SK-MEL-5 (cell line): ENCODE measurements around the gene PLEKHM3. TPM values are rescaled to one million over a fixed set of nuclear protein-coding genes. Genes with fewer than 3 reads are reported as not detected.

Experiments
- DNase-seq: peaks from one replicate; pipeline ENCODE4 v3.0.0-alpha.2; 2016; ENCODE audit warnings: low read depth, low spot score
- in situ Hi-C: cut with HindIII; loops from 2 replicates; pipeline ENCODE4 v1.10.0; 2016; ENCODE audit warnings: low sequenced_read_pairs, high pct_unique_total_duplicates, low pct_unique_long_range_greater_than_20kb
- total RNA-seq: library from RNA; depleted of rRNA; stranded (reverse); fragments of >200 nt; shearing (Covaris generic); gene quantifications from 2 replicates; pipeline ENCODE4 v1.2.3, GENCODE V29; 2014

Gene PLEKHM3
- total RNA-seq, 1 experiment from 2014 or later = 3.2 TPM

DNA sequence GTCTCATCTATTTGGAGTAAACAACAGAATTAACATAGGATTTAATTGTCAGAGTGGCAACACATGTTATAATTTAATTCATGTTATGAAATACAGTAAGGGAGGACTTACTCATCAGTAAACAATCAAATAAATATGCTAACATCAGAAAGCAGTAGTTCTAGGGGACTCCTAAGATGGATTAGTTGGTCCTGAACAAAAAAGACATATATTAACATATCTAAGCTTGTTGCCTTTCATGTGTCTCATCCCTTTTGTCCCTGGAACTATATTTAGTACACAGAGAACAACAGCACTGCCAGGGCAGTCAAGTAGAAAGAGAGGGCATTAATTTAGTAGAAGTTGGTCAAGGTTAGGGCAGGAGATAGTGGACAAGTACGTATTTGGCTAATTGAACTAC, 137.8 kb downstream of the PLEKHM3 start:
- in situ Hi-C loops = no loop called here
- DNase-seq = no peak

DNA sequence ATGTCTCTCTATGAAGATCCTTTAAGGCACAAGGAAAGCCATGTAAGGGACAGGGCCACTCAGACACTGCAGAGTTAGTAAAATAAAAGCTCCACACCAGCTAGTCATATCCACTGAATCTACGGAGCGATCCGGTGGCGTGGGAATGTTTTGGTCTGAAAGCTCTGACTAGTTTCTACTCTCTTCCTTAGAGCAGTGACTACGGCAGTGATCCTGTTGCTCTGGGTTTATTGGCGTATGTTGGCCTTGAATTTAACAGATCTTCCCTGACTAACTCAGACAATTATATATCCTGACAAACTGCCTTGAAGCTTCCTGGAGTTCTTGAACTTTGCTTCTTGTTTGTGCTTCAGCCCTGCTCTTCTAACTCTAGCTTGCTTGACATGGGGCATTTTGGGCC, 140.3 kb downstream of the PLEKHM3 start:
- no peak for DNase-seq
- in situ Hi-C loops = no loop called here

DNA sequence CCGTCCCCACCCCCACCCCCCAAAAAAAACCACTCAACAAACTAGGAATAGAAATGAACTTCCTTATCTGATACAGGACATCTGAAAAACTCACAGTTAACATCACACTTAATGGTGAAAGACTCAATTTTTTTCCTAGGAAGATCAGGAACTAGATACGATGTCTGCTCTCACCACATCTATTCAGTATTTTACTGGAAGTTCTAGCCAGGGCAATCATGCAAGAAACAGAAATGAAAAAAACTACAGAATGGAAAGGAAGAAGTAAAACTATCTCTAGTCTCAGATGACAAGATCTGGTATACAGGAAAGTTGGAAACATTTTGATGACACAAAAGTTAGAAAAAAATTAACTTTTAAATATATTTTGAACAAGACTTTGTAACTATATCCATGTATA, 141.2 kb downstream of the PLEKHM3 start:
- in situ Hi-C loops = no loop called here
- DNase-seq = no peak

DNA sequence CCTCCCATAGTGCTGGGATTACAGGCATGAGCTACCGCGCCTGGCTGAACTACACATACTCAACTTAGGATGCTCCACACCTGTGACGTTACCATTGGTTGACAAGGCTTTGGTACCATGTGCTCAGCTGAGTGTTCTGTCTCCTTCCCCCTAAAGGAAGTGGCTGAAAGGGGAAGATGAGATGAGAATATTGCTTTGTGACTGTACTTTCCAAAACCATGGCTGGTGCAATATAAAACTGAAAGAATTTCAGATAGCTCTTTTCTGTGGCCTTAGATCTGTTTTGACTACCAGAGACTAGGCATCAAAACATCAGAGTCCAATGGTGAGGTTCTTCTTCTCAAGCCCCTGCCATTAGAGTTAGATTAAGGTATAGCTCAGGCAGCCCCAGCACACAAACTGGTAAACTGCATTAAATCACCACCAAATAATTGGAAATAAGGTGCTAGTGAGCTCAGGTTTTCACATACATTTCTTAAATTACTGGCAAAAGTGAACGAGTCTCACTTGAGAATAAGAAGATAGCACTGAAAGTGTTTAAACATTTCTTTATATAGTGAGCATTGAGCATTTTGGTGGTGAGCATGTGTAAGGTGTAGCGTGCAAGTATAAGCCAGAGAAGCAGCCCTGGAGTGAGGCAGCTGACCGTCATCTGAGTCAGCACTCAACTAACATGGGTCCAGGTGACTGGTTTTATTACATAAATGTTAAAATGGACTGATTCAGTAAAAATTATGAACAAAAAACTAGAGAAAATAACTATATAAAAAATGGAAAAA, 142.1 kb downstream of the PLEKHM3 start:
- in situ Hi-C loops = no loop called here
- no peak for DNase-seq

DNA sequence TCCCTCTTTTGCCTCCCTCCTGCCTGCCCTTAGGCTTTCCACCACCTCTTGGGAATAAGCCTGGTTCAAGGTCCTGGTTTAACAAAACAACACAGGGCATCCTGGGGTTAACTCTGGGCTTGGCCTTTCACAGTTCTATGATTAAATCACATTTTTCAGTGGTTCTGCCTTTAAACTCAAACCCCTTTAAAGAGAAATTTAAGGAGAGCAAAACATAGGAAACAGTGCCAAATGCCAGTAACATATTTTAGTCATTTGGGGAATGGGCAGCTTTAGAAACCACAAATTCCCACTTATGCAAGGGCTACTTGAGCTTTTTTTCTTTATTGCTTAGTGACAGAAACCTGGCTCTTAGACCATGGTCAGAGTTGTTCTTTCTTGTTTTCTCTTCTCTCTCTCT, 143.4 kb downstream of the PLEKHM3 start:
- in situ Hi-C loops = no loop called here
- no peak for DNase-seq

DNA sequence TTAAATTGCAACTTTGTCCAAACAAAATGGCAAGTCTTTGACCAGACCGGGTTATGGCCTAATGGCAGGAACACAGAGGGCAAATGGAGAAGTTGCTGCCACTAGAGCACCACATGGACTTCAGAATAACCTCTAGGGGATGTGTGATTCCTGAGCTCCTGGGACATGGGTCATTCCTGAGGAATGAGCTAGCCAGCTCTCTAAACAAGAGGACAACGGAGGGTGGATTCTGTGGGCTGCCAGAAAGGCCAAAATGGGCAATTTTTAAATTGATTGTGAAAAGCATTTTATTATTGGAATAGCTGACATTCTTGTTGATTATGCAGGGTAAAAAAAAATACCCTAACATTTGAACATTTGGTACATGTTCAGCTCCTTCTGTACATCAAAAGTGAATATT, 145.8 kb downstream of the PLEKHM3 start:
- DNase-seq = no peak
- in situ Hi-C loops = no loop called here

DNA sequence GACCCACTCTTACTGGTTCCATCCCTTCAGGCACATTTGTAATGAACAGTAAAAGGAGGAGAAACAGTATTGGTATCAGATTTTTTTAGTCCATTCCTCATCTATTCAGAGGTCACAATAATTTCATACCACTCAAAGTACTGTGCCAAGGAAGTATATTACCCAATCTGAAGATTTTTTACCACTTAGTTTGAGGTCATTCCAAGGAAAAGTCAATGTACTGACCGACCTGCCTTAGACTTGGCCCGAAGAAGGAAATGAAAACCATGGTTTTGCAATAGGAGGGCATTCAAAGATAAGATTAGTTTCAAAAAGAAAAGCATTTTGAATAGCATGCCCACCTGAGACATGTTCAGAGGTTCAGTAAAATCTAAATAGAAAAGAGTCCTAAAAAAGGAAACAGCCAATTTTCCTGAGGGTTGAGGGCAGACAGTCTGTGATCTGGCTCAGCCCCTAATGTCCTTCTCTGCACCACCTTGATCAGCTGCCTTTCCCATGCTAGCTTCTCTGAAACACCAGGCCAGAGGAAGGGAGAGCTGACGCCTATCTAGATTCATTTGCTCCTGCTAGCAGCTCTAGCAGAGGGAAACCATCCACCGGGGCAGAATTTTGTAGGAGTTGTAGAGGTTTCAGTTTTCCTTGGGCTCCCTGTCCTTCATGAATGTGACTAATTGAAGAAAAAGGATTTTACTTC, 148.3 kb downstream of the PLEKHM3 start:
- in situ Hi-C loops = no loop called here
- DNase-seq = no peak

DNA sequence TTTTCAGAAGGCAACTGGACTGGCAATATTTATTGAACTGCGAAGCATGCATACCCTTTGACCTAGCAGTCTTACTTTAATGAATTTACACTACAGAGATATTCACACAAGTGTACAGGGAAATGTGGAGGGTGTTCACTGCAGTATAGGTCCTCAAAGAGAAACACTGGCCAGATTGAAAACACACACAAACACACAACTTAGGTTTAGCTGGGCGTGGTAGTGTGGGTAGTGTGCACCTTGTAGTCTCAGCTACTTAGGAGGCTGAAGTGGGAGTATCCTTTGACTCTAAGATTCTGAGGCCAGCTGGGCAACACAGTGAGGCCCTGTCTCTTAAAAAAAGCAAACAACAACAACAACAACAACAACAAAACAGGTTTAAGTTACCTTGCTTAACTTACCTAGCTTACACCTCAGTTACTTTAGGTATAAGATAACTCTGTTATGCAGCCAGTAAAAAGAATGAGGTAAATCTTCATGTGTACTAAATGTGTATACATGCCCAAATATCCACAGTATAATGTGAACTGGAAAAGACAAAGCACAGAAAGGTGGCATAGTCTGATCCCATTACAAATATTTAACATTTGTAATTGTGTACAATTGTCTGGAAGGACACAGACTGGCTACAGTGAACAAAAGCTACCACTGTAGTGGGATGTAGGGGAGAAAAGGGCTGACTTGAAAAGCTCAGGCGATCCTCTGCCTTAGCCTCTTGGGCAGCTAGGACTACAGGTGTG, 149.7 kb downstream of the PLEKHM3 start:
- in situ Hi-C loops = no loop called here
- DNase-seq = no peak

DNA sequence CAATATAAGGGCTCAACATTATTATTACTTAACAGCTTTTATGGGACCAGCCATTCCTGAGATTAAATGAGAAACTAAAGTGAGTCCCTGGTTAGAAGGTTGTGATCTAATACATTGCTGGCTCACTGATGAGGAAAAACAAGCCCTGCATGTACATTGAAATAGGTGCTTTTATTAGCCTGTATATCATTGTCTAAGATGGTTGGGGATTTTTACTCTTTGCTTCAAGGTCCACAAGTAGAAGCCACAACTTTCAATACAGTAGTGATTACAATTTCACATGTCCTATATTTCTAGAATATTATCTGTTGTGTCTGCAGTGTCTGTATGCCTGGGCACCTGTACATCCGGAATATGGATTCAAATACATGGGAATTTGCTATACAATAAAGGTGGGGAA, 151.5 kb downstream of the PLEKHM3 start:
- in situ Hi-C loops = no loop called here
- no peak for DNase-seq

DNA sequence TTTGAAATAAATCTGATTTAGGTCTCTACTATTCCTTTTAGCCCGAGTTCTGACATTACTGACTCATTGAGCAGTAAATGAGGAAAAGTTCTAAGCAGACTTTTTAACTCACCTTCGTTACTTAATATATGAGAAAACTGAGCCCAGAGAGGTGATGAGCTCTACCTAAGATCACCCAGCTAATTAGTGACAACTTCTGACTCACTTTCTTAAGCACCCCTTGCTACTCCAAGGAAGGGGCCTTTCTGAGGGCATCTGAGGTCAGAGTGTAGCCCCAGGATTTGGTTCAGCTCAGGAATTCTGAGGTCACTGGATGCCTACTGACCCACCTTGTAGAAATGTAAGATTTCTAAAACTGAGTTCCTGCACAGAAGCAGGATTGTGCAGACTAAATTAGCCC, 153.4 kb downstream of the PLEKHM3 start:
- in situ Hi-C loops = no loop called here
- no peak for DNase-seq

DNA sequence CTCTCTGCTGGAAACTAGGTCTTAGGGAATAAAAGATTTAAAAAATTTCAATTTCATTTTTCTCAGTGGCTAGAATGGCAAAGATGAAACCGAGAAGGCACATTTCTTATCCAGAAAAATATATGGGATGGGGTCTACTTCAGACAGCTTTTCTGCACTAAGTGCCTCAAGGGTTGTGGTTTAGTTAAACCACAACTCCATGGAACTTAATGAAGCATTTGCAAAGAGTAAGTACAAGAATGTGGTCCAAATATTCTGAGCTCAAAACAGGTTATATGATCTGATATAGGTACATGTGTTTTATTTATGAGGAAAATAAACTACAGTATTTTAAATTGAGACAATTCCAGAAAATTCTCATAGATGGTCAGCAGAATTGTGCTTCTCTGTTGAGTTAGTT, 153.8 kb downstream of the PLEKHM3 start:
- DNase-seq = no peak
- in situ Hi-C loops = no loop called here

DNA sequence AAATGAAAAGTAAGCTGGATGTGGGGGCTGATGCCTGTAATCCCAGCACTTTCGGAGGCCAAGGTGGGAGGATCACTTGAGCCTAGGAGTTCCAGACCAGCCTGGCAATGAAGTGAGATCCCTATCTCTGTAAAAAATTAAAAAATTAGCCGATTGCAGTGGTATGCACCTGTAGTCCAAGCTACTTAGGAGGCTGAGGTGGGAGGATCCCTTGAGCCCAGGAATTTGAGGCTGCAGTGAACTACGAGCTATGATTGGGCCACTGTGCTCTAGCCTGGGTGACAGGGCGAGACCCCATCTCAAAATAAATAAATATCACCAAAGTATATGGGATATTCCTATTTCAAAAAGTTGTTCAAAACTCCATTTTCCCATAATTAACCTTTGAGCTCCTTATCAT, 154.5 kb downstream of the PLEKHM3 start:
- no peak for DNase-seq
- in situ Hi-C loops = no loop called here

DNA sequence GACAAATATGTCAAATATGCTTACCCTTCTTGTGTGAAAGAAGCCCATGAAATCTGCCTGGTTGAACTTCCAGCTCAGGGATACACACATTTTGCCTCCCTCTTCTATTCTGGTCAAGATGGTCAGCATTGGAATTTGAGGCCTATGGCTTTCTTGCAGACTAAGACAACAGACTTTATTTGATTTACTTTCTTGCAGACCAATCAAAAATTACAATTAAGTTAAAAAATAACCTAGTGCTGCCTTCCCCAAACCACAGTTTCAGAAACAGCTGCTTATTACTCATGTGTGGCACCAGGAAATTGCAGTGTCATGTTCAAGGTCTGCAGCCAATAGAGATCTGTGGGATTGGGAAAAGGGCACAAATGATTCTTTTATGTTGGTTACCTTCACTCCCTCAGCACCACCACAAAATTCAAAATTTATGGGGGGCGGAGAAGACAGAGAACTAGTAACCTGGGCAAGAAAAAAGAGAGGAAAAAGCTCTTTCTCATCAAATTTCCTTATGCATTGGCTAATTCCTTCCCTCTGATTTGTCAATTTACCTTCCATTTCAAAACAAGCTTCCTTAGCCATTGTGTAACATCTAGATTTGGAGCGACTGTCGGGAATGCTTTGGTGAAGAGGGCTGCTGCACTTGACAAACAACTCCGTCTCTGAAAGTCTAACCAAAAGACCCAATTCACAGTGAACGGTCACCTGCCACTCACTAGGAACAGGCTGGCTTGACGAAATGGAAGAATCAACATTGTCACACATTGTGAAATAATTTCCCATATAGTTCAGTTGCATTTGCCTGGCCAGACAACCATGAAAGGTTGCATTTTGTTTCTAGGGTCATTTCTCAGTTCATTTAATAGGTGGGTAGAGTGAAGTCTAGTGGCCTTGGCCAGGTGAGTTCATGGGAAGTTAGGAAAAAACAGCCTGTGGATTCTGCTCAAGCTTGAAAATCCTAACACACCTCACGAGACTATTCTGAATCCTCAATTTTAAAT, 155.2 kb downstream of the PLEKHM3 start:
- in situ Hi-C loops = no loop called here
- DNase-seq = no peak

DNA sequence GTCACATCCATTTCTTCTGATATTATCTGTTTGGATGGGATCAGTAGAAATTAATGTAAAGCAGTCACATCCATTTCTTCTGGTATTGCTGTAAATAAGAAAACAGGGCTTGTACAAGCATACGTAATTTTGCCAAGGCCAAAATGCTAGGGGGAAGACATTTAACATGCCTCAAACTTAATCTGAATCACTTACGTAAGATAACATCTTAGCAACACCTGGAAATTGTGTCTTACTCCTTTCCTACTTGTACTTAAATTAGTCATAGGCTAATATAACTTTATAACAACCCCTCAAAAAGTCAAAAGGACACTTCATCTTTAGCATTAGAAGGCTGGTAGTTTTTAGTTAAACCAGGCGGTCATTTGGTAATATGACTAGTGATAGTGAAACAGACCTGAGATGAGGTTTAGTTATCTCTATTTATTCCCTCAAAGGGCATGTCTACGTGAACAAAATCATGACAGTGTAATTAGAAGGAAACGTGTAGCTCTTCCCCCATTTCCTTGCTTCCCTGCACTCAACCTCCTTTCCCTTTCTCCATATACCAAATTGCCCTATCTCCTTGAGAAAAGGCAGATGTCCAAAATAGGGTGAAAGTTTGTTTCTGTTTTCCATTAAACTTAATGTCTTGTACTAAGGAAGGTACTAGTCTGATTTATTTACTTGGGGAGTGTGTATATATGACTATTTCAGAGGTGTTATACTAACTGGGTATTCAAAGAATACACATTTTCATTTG, 156.3 kb downstream of the PLEKHM3 start:
- no peak for DNase-seq
- in situ Hi-C loops = no loop called here

DNA sequence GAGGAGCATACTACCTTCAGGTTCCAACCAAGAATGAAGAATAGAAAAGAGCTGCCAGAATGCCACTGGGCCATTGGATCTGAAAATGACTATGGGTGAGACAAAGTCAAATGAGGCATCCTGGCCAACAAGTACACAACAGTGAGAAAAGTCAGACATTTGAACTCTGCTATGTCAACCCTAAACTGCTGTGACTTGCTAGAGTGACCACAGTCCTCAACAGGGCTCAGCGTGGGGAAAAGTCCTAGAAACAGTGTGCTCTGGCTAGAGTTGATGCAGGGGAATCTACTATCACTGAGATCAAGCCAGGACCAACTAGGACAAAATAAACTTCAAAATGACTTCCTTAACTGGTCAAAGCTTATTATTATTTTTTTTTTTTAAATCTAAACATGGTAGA, 157.4 kb downstream of the PLEKHM3 start:
- in situ Hi-C loops = no loop called here
- DNase-seq = no peak

DNA sequence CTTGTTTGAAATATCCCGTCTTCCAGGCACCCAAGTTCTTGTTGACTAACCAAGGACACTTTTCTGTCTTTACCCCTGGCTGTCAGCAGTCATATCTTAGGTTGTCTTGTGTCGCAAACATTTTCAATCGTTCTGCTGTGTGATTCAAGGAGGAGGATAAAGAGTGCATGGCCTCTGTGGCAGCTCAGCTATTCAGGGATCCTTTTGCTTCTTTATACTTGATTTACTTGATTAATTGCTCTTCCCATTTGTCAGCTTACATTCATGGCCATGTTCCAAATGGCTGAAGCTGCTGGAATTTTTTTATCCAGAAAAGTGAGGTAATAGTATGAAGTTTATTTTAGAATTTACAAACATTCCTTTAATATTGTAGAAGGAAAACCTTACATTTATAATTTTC, 158.3 kb downstream of the PLEKHM3 start:
- in situ Hi-C loops = no loop called here
- no peak for DNase-seq

DNA sequence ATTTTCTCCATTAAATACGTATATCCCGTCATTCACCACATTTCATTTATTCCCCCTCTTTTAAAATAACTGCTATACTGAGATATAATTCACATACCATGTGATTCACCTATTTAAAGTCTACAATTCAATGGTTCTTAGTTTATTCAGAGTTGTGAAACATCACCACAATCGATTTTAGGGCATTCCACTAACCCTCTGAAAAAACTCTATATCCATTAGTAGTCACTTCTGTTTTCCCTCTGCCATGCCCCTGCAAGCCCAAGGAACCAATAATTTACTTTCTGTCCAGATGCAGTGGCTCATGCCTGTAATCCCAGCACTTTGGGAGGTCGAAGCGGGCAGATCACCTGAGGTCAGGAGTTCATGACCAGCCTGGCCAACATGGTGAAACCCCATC, 160.1 kb downstream of the PLEKHM3 start:
- DNase-seq = no peak
- in situ Hi-C loops = no loop called here
